HG03135 (cell line): ENCODE measurements around the gene DBNL.

Source experiments
- ATAC-seq: cut with Tn5 transposase; IDR thresholded peaks from one replicate; pipeline ENCODE4 v1.9.1; 2021; ENCODE audit warnings: mild to moderate bottlenecking, moderate library complexity; ENCODE audit not compliant: unreplicated experiment

The DBNL gene

GRCh38 chr7:44042221-44042620, 2.3 kb upstream of the DBNL start:
- ATAC-seq, result no peak

DNA sequence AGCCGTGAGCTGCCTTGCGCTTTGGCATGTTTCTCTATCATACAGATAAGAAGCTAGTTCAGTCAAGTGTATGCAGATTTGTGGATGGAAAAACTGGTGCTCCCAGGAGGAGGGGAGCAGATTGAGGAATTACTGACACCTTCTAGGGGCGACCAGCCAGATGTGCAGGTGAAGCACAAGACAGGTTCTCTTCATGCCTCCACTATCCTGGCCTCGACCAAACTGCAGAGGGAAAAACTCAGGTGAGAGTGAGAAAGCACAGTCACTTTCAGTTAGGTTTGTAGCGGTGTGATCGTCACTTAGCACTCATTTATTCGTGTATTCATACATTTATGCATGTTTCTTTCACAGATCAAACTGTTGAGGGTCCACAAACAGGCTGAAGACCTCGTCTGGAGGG, 600 bp upstream of the DBNL start:
- ATAC-seq, result no peak

GRCh38 chr7:44045226-44046014, 918 bp downstream of the DBNL start:
- no peak for ATAC-seq

- ATAC-seq, result peak; percentile 50
Measured at GRCh38 chr7:44046321-44047061, 2.0 kb downstream of the DBNL start.

GRCh38 chr7:44048031-44048795, 3.7 kb downstream of the DBNL start:
- ATAC-seq, result no peak

GRCh38 chr7:44050121-44050914, 5.8 kb downstream of the DBNL start:
- ATAC-seq, result no peak

GRCh38 chr7:44050915-44051560, 6.5 kb downstream of the DBNL start:
- no peak for ATAC-seq

DNA sequence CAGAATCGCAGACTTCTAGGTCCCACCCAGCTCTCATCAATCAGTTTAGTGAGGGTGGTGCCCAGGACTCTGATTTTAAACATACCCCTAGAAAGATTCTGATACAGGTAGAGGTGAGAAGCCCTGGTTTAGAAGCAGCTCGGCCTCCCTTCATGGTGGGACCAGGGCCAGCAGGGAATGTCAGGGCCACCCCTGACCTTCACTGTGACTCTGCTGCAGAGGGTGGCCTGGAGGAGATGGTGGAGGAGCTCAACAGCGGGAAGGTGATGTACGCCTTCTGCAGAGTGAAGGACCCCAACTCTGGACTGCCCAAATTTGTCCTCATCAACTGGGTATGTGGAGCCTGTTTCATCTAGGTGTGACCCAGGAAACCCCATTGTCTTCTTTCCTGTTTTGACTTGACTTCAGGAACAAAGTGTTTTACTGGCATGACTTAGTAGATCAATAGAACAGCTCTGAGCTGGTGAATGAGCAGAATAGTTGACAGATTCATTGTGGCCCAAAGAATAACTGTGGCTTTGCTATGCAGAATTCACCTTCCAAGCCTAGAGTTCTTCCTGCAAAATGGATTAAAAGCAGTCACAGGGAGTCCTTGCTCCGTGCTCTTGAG, 7.2 kb downstream of the DBNL start:
- ATAC-seq, result no peak

- no peak for ATAC-seq
Measured at GRCh38 chr7:44052771-44053365, 8.4 kb downstream of the DBNL start.

DNA sequence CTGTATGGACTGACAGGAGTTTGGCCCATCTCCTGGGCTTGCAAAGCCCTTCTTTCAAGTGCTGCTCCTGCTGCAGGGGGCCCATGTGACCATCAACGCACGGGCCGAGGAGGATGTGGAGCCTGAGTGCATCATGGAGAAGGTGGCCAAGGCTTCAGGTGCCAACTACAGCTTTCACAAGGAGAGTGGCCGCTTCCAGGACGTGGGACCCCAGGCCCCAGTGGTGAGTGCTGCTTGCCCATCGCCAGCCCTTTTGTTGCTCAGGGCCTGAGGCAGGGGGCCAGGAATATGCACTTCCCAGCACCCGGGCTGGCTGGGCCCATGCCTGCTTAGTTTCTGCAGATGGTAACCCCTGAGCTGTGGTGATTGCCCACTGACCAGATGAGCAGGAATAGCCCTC, 12.2 kb downstream of the DBNL start:
- ATAC-seq, result no peak

DNA sequence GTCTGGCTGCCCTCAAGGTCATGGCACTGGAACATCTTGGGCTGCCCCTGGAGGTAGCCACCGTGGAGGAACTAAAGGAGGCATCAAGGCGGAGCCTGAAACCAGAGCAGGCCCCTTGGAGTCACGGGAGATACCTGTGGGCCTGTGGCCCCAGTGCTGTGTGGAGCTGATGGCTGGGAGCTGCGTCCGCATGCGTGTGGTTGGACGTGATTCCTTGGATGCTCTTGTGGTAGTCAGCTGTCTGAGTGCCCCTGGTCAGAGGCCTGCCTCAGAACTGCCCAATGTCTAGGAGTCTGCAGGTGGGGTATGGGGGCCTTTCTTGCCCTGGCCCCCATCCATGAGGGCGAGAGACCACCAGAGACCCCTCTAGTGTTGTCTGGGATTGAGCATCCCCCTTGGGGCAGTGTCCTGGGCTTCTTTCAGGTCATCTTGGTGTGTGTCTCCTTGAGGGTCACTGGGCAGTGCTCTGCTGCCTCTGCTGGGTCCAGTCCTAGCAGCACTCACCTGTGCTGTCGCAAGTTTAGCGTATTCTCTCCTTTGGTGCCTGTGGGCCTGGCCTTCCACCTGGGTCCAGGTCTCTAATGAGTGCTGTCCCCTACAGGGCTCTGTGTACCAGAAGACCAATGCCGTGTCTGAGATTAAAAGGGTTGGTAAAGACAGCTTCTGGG, 12.8 kb downstream of the DBNL start:
- ATAC-seq, result no peak

DNA sequence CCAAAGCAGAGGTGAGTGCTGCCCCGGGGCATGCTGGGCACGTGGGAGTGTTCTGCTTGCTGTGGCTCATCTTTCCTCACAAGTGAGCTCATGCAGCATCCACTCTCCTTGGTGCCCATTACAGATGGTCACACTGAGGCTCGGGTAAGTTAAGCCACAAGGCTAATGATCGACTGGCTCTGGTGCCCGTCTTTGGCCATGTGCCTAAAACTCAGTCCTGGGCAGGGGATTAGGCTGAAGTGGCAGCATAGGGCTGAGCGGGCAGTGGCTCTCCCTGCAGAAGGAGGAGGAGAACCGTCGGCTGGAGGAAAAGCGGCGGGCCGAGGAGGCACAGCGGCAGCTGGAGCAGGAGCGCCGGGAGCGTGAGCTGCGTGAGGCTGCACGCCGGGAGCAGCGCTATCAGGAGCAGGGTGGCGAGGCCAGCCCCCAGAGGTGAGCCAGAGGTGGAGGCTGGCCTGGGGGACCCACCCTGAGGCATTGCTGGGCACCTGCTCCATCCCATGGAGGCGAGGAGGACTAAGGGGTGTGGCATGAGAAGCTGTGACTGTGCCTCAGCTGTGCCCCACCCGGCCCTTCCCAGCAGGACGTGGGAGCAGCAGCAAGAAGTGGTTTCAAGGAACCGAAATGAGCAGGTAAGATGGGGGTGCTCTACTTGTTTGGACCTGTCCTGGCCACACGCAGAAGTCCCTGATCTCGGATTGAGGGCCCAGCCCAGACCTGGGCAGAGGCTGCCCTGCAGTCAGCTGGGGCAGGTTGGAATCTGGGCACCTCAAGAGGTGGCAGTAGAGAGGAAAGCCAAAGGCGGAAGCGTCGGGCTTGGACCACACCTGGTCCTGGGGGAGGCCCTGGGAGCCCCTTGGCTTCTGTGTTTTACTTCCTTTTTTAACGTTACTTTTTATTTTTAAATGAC, 13.6 kb downstream of the DBNL start:
- no peak for ATAC-seq

GRCh38 chr7:44058759-44059218, 14.3 kb downstream of the DBNL start:
- ATAC-seq, result no peak

GRCh38 chr7:44059219-44060090, 15.0 kb downstream of the DBNL start:
- ATAC-seq, result no peak

DNA sequence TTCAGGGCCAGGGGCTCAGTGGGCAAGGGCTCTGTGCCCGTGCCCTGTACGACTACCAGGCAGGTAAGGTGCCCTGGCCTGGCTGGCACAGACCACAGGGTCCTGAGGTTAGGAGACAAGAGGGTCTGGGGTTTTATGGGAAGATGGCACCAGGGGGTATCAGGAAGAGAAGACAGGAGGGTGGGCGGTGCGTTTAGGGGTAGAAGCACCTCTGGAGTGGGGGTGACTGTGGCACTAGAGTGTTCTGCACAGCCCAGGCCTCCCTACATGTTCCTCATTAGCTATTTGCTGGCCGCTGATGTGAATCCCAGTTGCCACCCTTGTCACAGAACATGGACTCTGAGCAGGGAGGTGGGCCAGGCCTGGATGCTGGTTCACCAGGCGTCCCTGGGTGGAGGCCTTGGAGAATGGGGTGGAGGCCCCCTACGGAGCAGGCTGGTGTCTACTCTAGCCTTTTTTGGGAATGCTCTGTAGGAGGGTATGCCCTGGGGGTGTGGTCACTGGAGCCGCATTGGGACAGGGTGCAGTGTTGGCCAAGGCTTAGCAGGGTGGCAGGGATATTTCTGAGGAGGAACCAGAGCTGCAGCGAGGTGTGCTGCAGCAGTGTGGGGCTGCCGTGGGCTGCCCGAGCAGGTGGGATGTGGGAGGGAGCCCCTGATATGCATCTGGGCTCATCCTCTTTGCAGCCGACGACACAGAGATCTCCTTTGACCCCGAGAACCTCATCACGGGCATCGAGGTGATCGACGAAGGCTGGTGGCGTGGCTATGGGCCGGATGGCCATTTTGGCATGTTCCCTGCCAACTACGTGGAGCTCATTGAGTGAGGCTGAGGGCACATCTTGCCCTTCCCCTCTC, 15.8 kb downstream of the DBNL start:
- no peak for ATAC-seq
